B cell (primary cell): ENCODE results near the gene RNF25. TPM values are rescaled to one million over a fixed set of nuclear protein-coding genes. Genes with fewer than 3 reads are reported as not detected.

Experiments used
- ATAC-seq: fragments of 200-7000 bp; cut with Tn5 transposase; one replicate; pipeline ENCODE4 v1.10.0; 2021; ENCODE audit warnings: low read depth, mild to moderate bottlenecking, moderate number of reproducible peaks, moderate library complexity
- CTCF ChIA-PET: fragments of 350-600 bp; sonication (Branson Sonifier 250); formaldehyde crosslinking; loops from one replicate; lab custom pipeline; 2021; ENCODE audit warnings: antibody characterized with exemption, inconsistent platforms; lab: Charles Lee
- POLR2A ChIA-PET: fragments of 350-600 bp; sonication (Branson Sonifier 250); formaldehyde crosslinking; loops from one replicate; lab custom pipeline; 2021; ENCODE audit warnings: antibody characterized with exemption; lab: Charles Lee
- DNase-seq: peaks from one replicate; pipeline ENCODE4 v3.0.0; 2013
- H2AFZ ChIP-seq: 2 replicates; pipeline ENCODE4 v1.6.1; 2012; ENCODE audit warnings: mild to moderate bottlenecking, low read depth, low read length; ENCODE audit not compliant: insufficient read depth, poor library complexity, severe bottlenecking
- H3K27ac ChIP-seq, 2 donors: 1 replicate in 1 of 2; 2 replicates in 1 of 2; pipeline ENCODE4 v1.5.1; 2012 to 2013; ENCODE audit warnings: low read length in 2 of 2, mild to moderate bottlenecking in 2 of 2, moderate library complexity in 1 of 2
- H3K27me3 ChIP-seq, 4 experiments: fragments of 200-600 bp in 1 of 4; sonication (generic) in 1 of 4; replicated peaks in 1 of 4; 1 replicate in 2 of 4; 2 replicates in 2 of 4; pipeline versions ENCODE4 v1.6.1 to v1.7.0; 2013 to 2016; ENCODE audit warnings: low read length in 3 of 4, mild to moderate bottlenecking in 2 of 4, mixed read lengths in 1 of 4, moderate library complexity in 1 of 4; ENCODE audit not compliant: insufficient read depth in 4 of 4, control insufficient read depth in 3 of 4; ENCODE audit errors: control extremely low read depth in 1 of 4
- H3K36me3 ChIP-seq, 2 experiments: replicated peaks in 1 of 2; 1 replicate in 1 of 2; 2 replicates in 1 of 2; pipeline versions ENCODE4 v1.6.1 to v1.7.1; 2013; ENCODE audit warnings: low read length in 1 of 2; ENCODE audit not compliant: insufficient read depth in 2 of 2, control insufficient read depth in 1 of 2; ENCODE audit errors: control extremely low read depth in 1 of 2, extremely low read depth in 1 of 2
- H3K4me1 ChIP-seq, 2 donors: fragments of 200-600 bp in 1 of 2; sonication (generic) in 1 of 2; 1 replicate in 1 of 2; 2 replicates in 1 of 2; pipeline versions ENCODE4 v1.5.1 to v1.6.1; 2013 to 2017; ENCODE audit warnings: low read length in 2 of 2; ENCODE audit not compliant: control insufficient read depth in 2 of 2, insufficient read depth in 2 of 2
- H3K4me2 ChIP-seq: replicated peaks from 2 replicates; pipeline ENCODE3; 2012; ENCODE audit warnings: mild to moderate bottlenecking, low read depth, low read length; ENCODE audit not compliant: poor library complexity, severe bottlenecking
- H3K4me3 ChIP-seq, 5 experiments: fragments of 200-600 bp in 1 of 5; sonication (generic) in 1 of 5; 1 replicate in 3 of 5; 2 replicates in 2 of 5; pipeline versions ENCODE4 v1.5.1 to v1.7.0; 2011 to 2016; ENCODE audit warnings: low read length in 4 of 5, mild to moderate bottlenecking in 4 of 5, low read depth in 2 of 5, control low read depth in 1 of 5, moderate library complexity in 1 of 5; ENCODE audit not compliant: insufficient read depth in 1 of 5; ENCODE audit errors: control extremely low read depth in 1 of 5, extremely low read depth in 1 of 5
- H3K79me2 ChIP-seq: fragments of 200-600 bp; sonication (generic); one replicate; pipeline ENCODE4 v1.6.0; 2016; ENCODE audit warnings: low read length; ENCODE audit not compliant: control insufficient read depth, insufficient read depth
- H3K9ac ChIP-seq: fragments of 200-600 bp; sonication (generic); 2 replicates; pipeline ENCODE4 v1.6.1; 2017; ENCODE audit warnings: mild to moderate bottlenecking, low read length, moderate library complexity
- H3K9me3 ChIP-seq, 3 donors: one replicate each; pipeline versions ENCODE4 v1.6.1 to v1.7.1; 2013; ENCODE audit warnings: low read length in 2 of 3; ENCODE audit not compliant: control insufficient read depth in 2 of 3, insufficient read depth in 1 of 3; ENCODE audit errors: control extremely low read depth in 1 of 3
- H4K20me1 ChIP-seq: 2 replicates; pipeline ENCODE4 v1.6.0; 2012; ENCODE audit warnings: mild to moderate bottlenecking, low read length; ENCODE audit not compliant: insufficient read depth, control insufficient read depth, poor library complexity, severe bottlenecking
- H3K27ac Mint-ChIP-seq: one replicate; pipeline ENCODE4 v1.8.0; 2021; ENCODE audit warnings: mixed read lengths
- H3K27me3 Mint-ChIP-seq: one replicate; pipeline ENCODE4 v1.8.0; 2021; ENCODE audit warnings: mixed read lengths
- H3K4me1 Mint-ChIP-seq: one replicate; pipeline ENCODE4 v1.8.0; 2021; ENCODE audit warnings: mixed read lengths
- H3K4me3 Mint-ChIP-seq: one replicate; pipeline ENCODE4 v1.8.0; 2021; ENCODE audit warnings: mixed read lengths
- H3K9me3 Mint-ChIP-seq: one replicate; pipeline ENCODE4 v1.8.0; 2022; ENCODE audit warnings: mixed read lengths; ENCODE audit not compliant: insufficient read depth
- EZH2 ChIP-seq: IDR thresholded peaks from 2 replicates; pipeline ENCODE4 v1.6.1; 2012; ENCODE audit warnings: borderline replicate concordance, low read depth, mild to moderate bottlenecking, moderate library complexity, low read length; ENCODE audit not compliant: insufficient read depth, poor library complexity, severe bottlenecking
- WGBS: methylation state at CpG from one replicate; pipeline ENCODE4 v1.1.5; 2013; ENCODE audit warnings: missing lambda C conversion rate; ENCODE audit not compliant: insufficient coverage; 5-methylcytosine and 5-hydroxymethylcytosine counted together
- intact Hi-C: fragments of 100-400 bp; cut with micrococcal nuclease; formaldehyde crosslinking; loops from one replicate; pipeline ENCODE4 v1.10.0; 2022
- polyA plus RNA-seq: library from polyadenylated mRNA; depleted of rRNA; stranded (reverse); fragments of >200 nt; gene quantifications from 2 replicates; pipeline ENCODE4 v1.2.3, GENCODE V29; 2012
- total RNA-seq, 2 donors: library from RNA; stranded (reverse); fragments of 120-200 nt in 1 of 2; gene quantifications; 1 replicate in 1 of 2; 2 replicates in 1 of 2; pipeline versions ENCODE4 v1.2.3 to v1.2.4, GENCODE V29; 2013 to 2022
- TF ChIP-seq, protein P1 (sequence below): fragments of 200-600 bp; IDR thresholded peaks from one replicate; pipeline ENCODE4 v1.8.0; 2022; ENCODE audit warnings: antibody characterized with exemption, mild to moderate bottlenecking

Gene RNF25
- total and polyA plus RNA-seq, 2 donors (not counting 1 experiment from before 2014, with no cell fraction given), result 31.7 to 35.6 TPM

- Histone ChIP-seq H3K27me3 (no peaks in the 10 kb centered on the region), H2AFZ (no peak overlapping the region), H4K20me1 (no peaks in the 10 kb centered on the region), H3K4me2 (no peak overlapping the region), H3K79me2 (peaks cover 22% of the 10 kb centered on the region), H3K9me3 (no peaks in the 10 kb centered on the region), H3K36me3 (peaks cover 3 to 57% of the 10 kb centered on the region in 2 experiments), H3K9ac (no peak overlapping the region), H3K4me1 (peaks cover 12 to 16% of the 10 kb centered on the region in 2 donors), H3K27ac (no peak overlapping the region), H3K4me3 (no peak overlapping the region)
- intact Hi-C loops, result no loop called here
- POLR2A ChIA-PET, result no interaction called here
- no peak overlapping the region for H3K4me3 Mint-ChIP-seq
- H3K27me3 Mint-ChIP-seq, result no peaks in the 10 kb centered on the region
- DNase-seq (no peak), ATAC-seq (no peak)
- no peaks in the 10 kb centered on the region for H3K9me3 Mint-ChIP-seq
- TF ChIP-seq EZH2, result no peak
- TF ChIP-seq, protein P1, sequence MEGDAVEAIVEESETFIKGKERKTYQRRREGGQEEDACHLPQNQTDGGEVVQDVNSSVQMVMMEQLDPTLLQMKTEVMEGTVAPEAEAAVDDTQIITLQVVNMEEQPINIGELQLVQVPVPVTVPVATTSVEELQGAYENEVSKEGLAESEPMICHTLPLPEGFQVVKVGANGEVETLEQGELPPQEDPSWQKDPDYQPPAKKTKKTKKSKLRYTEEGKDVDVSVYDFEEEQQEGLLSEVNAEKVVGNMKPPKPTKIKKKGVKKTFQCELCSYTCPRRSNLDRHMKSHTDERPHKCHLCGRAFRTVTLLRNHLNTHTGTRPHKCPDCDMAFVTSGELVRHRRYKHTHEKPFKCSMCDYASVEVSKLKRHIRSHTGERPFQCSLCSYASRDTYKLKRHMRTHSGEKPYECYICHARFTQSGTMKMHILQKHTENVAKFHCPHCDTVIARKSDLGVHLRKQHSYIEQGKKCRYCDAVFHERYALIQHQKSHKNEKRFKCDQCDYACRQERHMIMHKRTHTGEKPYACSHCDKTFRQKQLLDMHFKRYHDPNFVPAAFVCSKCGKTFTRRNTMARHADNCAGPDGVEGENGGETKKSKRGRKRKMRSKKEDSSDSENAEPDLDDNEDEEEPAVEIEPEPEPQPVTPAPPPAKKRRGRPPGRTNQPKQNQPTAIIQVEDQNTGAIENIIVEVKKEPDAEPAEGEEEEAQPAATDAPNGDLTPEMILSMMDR, result no peak
- WGBS, result 98% methylated on average over 8 of the region's 10 CpGs
- CTCF ChIA-PET, result no interaction called here
- no peak overlapping the region for H3K27ac Mint-ChIP-seq
- peaks cover 22% of the 10 kb centered on the region for H3K4me1 Mint-ChIP-seq
These were observed 9.0 kb downstream of the RNF25 start for GRCh38 chr2:218662827-218663226.

- Mint-ChIP-seq H3K27ac (no peak overlapping the region), H3K4me3 (no peak overlapping the region), H3K9me3 (no peaks in the 10 kb centered on the region), H3K4me1 (peaks cover 25% of the 10 kb centered on the region), H3K27me3 (no peaks in the 10 kb centered on the region)
- ATAC-seq (no peak), DNase-seq (no peak)
- no peaks in the 10 kb centered on the region for H4K20me1 ChIP-seq
- H3K9me3 ChIP-seq, result no peaks in the 10 kb centered on the region
- TF ChIP-seq, protein P1, result no peak
- 88% methylated on average over 5 of the region's 7 CpGs for WGBS
- H3K27me3 ChIP-seq, result no peaks in the 10 kb centered on the region
- CTCF ChIA-PET, result interaction anchor here (6.3 kb wide), 1 partner anchor 13 kb away, joined by 39 read pairs; no protein-coding TSS in a partner anchor
- no peak overlapping the region for H3K9ac ChIP-seq
- H3K27ac ChIP-seq, result no peak overlapping the region
- no peak overlapping the region for H3K4me2 ChIP-seq
- peaks cover 26% of the 10 kb centered on the region for H3K79me2 ChIP-seq
- H3K4me1 ChIP-seq, result peaks cover 12 to 16% of the 10 kb centered on the region in 2 donors
- H3K36me3 ChIP-seq, result peaks cover 3 to 55% of the 10 kb centered on the region in 2 experiments
- intact Hi-C loops, result no loop called here
- H2AFZ ChIP-seq, result no peak overlapping the region
- POLR2A ChIA-PET, result no interaction called here
- no peak overlapping the region for H3K4me3 ChIP-seq
These were observed 9.4 kb downstream of the RNF25 start for GRCh38 chr2:218662377-218662776.
